Psoas muscle (tissue), 8 donors: ENCODE results near the gene TRIM73. TPM values are rescaled to one million over a fixed set of nuclear protein-coding genes. Genes with fewer than 3 reads are reported as not detected.
A peak's percentile ranks its signal among the peaks of the same experiment; 100 is the strongest.
"Not testable (repeated sequence)": the region's sequence is repeated elsewhere in the genome, so short reads cannot be mapped to it uniquely, and the experiment has no call there.

ENCODE experiments used
- ATAC-seq, 4 donors: fragments of 200-7000 bp; cut with Tn5 transposase; one replicate each; pipeline ENCODE4 v1.9.1; 2020; ENCODE audit warnings: moderate library complexity in 3 of 4, mild to moderate bottlenecking in 2 of 4
- DNase-seq, 2 donors: peaks; one replicate each; pipeline ENCODE4 v3.0.0-alpha.2; 2020
- H3K27ac ChIP-seq: fragments of 200-600 bp; one replicate; pipeline ENCODE4 v1.8.0; 2022
- H3K27me3 ChIP-seq, 3 donors: fragments of 200-600 bp in 1 of 3; one replicate each; pipeline versions ENCODE4 v1.6.1 to v1.8.0; 2013 to 2022; ENCODE audit warnings: low read length in 2 of 3, mild to moderate bottlenecking in 2 of 3, moderate library complexity in 1 of 3; ENCODE audit not compliant: insufficient read depth in 3 of 3
- H3K36me3 ChIP-seq, 2 donors: fragments of 200-600 bp in 1 of 2; one replicate each; pipeline versions ENCODE4 v1.6.1 to v1.8.0; 2013 to 2022; ENCODE audit warnings: low read depth in 1 of 2, mild to moderate bottlenecking in 1 of 2, moderate library complexity in 1 of 2; ENCODE audit not compliant: insufficient read depth in 1 of 2
- H3K4me1 ChIP-seq: fragments of 200-600 bp; one replicate; pipeline ENCODE4 v1.8.0; 2022
- H3K4me3 ChIP-seq: fragments of 200-600 bp; one replicate; pipeline ENCODE4 v1.8.0; 2022; ENCODE audit warnings: mild to moderate bottlenecking
- H3K9me3 ChIP-seq: fragments of 200-600 bp; one replicate; pipeline ENCODE4 v1.8.0; 2022
- WGBS, 3 donors: extraction: QIAGEN DNeasy Blood & Tissue Kit; methylation state at CpG; one replicate each; pipeline versions ENCODE4 v1.1.6 to v1.1.7; 2013; 5-methylcytosine and 5-hydroxymethylcytosine counted together
- intact Hi-C, 2 donors: fragments of 100-400 bp; cut with DNase I; formaldehyde crosslinking; loops; one replicate each; pipeline versions ENCODE4 v1.11.0 to v1.14.2; 2022
- polyA plus RNA-seq, 3 donors: library from polyadenylated mRNA; stranded (reverse); fragments of 200-250 nt; gene quantifications; one replicate each; pipeline ENCODE4 v1.2.3, GENCODE V29; 2013
- total RNA-seq, 4 donors: library from RNA; stranded (reverse); fragmentation: NEBNext Ultra II Directional in 2 of 4; extraction: Animal tissue kit (Norgen Biotek cat#: 25700) in 2 of 4; gene quantifications; one replicate each; pipeline versions ENCODE4 v1.2.1 to v1.2.4, GENCODE V29; 2021 to 2023
- donor health status: healthy with polysubstance abuse.
- donor health status: DM: no; HTN: no; CAD: no; lungs with moderate emphysema.
- donor health status: Bipolar disorder and iron deficiency.
- donor health status: healthy.
- donor health status: DM: yes; HTN: yes; CAD: no.
- donor health status: DM: no; HTN: no; CAD: no.
- donor health status: DM: no; HTN: no; CAD: no.
- donor health status: DM: yes; HTN: yes; CAD: no.

The TRIM73 gene
- total and polyA plus RNA-seq, 7 donors = 0.13 to 0.92 (median 0.40) TPM; not detected in 1

- ATAC-seq = peak in 3 of 4 donors; percentile 10 to 31 (median 24)
- H3K4me1 ChIP-seq, H3K9me3 ChIP-seq, H3K27ac ChIP-seq, H3K27me3 ChIP-seq, DNase-seq, H3K4me3 ChIP-seq, intact Hi-C loops: not testable (repeated sequence)
- H3K36me3 ChIP-seq = peaks cover 3 to 26% of the 10 kb centered on the region in 2 donors
- WGBS, 3 donors = 57 to 71% (median 57%) methylated on average over 17 to 20 of the region's 27 CpGs
These were observed 20.5 kb downstream of the TRIM73 start for GRCh38 chr7:75415829-75416373.

DNA sequence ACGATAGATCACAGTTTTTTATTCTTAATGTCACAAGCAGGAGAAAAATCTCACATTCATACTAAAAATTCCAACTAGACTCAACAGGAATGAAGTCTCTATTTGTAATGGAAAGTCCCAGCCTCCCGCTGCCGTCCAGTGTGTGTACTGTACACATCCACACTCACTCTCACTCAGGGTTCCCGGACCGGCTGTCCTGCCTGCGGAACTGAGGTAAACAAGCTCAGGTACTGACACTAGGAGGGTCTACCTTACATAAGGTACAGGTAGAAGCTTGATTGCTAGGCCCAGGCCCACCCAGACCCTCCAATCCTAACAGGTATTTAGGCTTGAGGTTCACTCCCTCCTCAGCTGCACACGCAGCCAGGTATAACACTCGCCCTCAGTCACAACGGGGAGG is 21.4 kb downstream of the TRIM73 start:
- H3K4me3 ChIP-seq, H3K4me1 ChIP-seq, DNase-seq, intact Hi-C loops, H3K27ac ChIP-seq, H3K27me3 ChIP-seq, H3K9me3 ChIP-seq, ATAC-seq: not testable (repeated sequence)
- WGBS, 3 donors = 85 to 93% (median 92%) methylated on average over 8 of the region's 9 CpGs
- H3K36me3 ChIP-seq = peaks cover 3 to 33% of the 10 kb centered on the region in 2 donors

- H3K27ac ChIP-seq, DNase-seq, H3K4me3 ChIP-seq, H3K27me3 ChIP-seq, intact Hi-C loops, H3K4me1 ChIP-seq, H3K9me3 ChIP-seq: not testable (repeated sequence)
- H3K36me3 ChIP-seq = peaks cover 3 to 38% of the 10 kb centered on the region in 2 donors
- peak; percentile 21 to 59 (median 38) for ATAC-seq
- WGBS, 3 donors = 85 to 90% (median 87%) methylated on average over 11 to 15 of the region's 20 CpGs
These were observed 22.9 kb downstream of the TRIM73 start for GRCh38 chr7:75418292-75418858.

GRCh38 chr7:75419210-75419609 is 23.8 kb downstream of the TRIM73 start:
- WGBS, 3 donors = 79 to 82% (median 81%) methylated on average over 11 to 12 of the region's 13 CpGs
- DNase-seq, H3K4me3 ChIP-seq, H3K4me1 ChIP-seq, H3K27ac ChIP-seq, H3K27me3 ChIP-seq, intact Hi-C loops, H3K9me3 ChIP-seq: not testable (repeated sequence)
- H3K36me3 ChIP-seq = peaks cover 3 to 43% of the 10 kb centered on the region in 2 donors
- ATAC-seq = peak in 2 of 4 donors; percentile 2 to 5

- H3K9me3 ChIP-seq, DNase-seq, intact Hi-C loops, H3K4me3 ChIP-seq, H3K27ac ChIP-seq, H3K27me3 ChIP-seq, H3K4me1 ChIP-seq: not testable (repeated sequence)
- WGBS, 3 donors = 31 to 53% (median 41%) methylated on average over 8 to 11 of the region's 13 CpGs
- H3K36me3 ChIP-seq = peaks cover 3 to 48% of the 10 kb centered on the region in 2 donors
- peak in 1 of 4 donors; percentile 11 for ATAC-seq
These were observed 24.3 kb downstream of the TRIM73 start for GRCh38 chr7:75419693-75420092.

DNA sequence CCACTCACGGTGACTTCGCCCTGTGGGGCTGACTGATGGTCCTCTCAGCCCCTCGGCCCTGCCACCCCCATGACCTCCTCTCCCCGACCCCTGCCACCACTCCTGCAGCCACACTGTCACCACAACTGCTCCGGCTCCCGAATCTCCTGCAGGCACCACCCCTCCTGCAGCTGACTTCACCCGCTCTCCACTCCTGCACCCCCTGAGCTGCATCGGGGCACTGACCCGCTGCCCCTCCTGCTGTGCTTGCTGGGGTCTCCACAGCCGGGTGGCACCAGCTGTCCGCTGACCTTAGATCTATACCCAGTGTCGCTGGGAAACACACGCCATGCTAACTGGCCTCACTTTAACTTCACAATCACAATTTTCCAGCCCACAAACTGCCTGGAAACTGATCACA is 24.7 kb downstream of the TRIM73 start:
- 76 to 84% (median 77%) methylated on average over 9 to 12 of the region's 13 CpGs for WGBS, 3 donors
- H3K27ac ChIP-seq, H3K4me1 ChIP-seq, ATAC-seq, H3K9me3 ChIP-seq, DNase-seq, H3K27me3 ChIP-seq, intact Hi-C loops, H3K4me3 ChIP-seq: not testable (repeated sequence)
- H3K36me3 ChIP-seq = peaks cover 3 to 48% of the 10 kb centered on the region in 2 donors

DNA sequence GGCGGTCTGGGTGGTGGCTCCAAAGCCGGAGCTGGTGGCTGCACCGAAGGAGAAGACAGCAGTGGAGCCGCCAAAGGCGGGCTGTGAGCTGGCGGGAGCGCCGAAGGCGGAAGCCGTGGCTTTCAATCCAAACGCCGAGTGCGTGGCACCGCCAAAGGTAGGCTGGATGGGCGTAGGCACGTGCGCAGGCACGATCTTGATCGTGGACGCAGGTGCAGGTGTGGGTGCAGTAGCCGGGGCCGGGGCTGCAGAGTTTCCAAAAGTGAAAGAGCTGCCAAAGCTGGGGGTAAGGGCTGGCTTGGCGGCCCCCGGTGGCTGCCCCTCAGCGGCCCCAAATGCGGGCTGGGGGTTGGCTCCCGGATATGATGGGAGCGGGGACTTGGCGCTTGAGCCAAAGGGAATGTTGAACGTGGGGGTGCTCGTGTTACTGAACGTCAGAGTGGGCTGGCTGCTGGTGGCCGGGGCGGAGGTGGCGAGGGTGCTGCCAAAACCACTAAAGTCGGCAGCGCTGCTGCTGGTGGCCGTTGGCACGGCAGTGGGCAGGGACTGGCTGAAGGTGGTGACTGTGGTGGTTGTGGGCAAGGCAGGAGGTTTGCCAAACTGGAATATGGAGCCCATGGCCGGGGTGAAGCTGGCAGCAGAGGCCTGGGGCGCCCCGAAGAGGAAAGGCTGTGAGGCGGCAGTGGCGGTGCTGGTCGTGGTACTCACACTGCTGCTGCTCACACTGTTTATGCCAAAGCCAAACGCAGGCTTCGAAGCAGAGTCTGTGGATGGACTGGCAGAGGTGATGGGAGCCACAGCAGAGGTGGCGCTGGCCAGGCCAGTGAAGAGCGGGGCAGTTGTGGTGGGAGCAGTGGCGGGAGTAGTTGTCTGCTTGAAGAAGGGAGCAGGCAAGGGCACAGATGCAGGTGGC is 26.6 kb downstream of the TRIM73 start:
- H3K4me3 ChIP-seq, intact Hi-C loops, H3K27me3 ChIP-seq, H3K4me1 ChIP-seq, H3K27ac ChIP-seq, H3K9me3 ChIP-seq, DNase-seq, ATAC-seq: not testable (repeated sequence)
- peaks cover 3 to 35% of the 10 kb centered on the region in 2 donors for H3K36me3 ChIP-seq
- 92 to 95% (median 94%) methylated on average over 23 to 30 of the region's 50 CpGs for WGBS, 3 donors

DNA sequence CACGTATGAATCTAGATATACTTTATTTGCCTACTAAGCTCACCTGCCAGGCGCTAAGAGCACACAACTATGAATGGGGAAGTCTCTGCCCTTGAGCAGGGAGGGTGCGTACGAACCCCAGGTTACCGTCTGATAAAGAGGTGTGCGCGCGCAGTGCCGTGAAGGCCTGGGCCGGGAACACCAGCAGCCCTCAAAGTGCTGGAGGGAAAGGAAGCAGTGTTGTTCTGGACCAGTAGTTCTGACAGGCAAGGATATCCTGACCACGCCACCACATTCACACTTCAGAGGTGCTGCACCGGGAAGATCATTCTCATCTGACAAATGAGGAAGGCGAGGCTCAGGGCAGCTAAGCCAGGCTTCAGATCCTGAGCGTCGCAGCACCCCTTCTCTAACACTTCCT is 28.1 kb downstream of the TRIM73 start:
- H3K27ac ChIP-seq, DNase-seq, H3K4me1 ChIP-seq, ATAC-seq, H3K27me3 ChIP-seq, H3K4me3 ChIP-seq, intact Hi-C loops, H3K9me3 ChIP-seq: not testable (repeated sequence)
- WGBS, 3 donors = 82 to 90% (median 88%) methylated on average over 5 to 11 of the region's 15 CpGs
- H3K36me3 ChIP-seq = peaks cover 3 to 43% of the 10 kb centered on the region in 2 donors

- H3K27me3 ChIP-seq, ATAC-seq, H3K4me3 ChIP-seq, H3K27ac ChIP-seq, H3K4me1 ChIP-seq, intact Hi-C loops, H3K9me3 ChIP-seq, DNase-seq: not testable (repeated sequence)
- H3K36me3 ChIP-seq = peaks cover 0 to 70% of the 10 kb centered on the region in 2 donors
- WGBS, 3 donors = 96 to 99% (median 98%) methylated on average over 4 of the region's 4 CpGs
These were observed 43.6 kb downstream of the TRIM73 start for GRCh38 chr7:75439000-75439399.

DNA sequence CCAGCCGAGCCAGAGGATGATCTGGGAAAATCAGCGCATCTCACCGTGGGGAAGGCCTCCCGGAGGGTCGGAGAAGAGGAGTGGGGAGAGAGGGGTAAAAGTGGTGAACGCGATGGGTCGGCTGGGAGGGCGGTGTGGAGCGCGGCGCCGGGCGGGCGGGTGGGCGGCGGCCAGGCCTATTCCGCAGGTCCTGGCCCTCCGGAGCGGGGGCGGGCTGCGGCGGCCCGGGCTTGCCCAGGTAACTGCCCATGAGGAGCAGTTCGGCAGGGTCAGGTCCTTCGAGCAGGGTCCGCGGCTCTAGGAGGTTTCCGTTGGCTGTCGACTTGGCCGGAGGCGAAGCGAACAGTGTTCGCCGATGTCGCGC is 46.7 kb downstream of the TRIM73 start:
- H3K27me3 ChIP-seq, H3K4me1 ChIP-seq, H3K9me3 ChIP-seq, intact Hi-C loops, DNase-seq: not testable (repeated sequence)
- H3K36me3 ChIP-seq = peaks cover 0 to 40% of the 10 kb centered on the region in 2 donors
- H3K4me3 ChIP-seq = peak overlapping the region; percentile 71
- peak; percentile 51 to 71 (median 60) for ATAC-seq
- peak overlapping the region; percentile 86 for H3K27ac ChIP-seq
- 0 to 1% (median 0%) methylated on average over 2 to 20 of the region's 37 CpGs for WGBS, 3 donors
